GM18508 (cell line): ENCODE results near the gene BCL7C.
"Not testable (repeated sequence)": the region's sequence is repeated elsewhere in the genome, so short reads cannot be mapped to it uniquely, and the experiment has no call there.

Experiments
- ATAC-seq: cut with Tn5 transposase; IDR thresholded peaks from one replicate; pipeline ENCODE4 v1.9.1; 2021; ENCODE audit warnings: moderate number of reproducible peaks; ENCODE audit not compliant: insufficient read depth, unreplicated experiment

Gene BCL7C

GRCh38 chr16:30896261-30896888, 2.5 kb upstream of the BCL7C start, which contains the start of gene CTF1:
CTF1 (plus strand) TSS chr16:30896614; CDS start chr16:30896644, 30 bp downstream.
- ATAC-seq: no peak

GRCh38 chr16:30895627-30896260, 1.9 kb upstream of the BCL7C start:
- ATAC-seq: no peak

GRCh38 chr16:30894540-30895368, 877 bp upstream of the BCL7C start:
- ATAC-seq: no peak

GRCh38 chr16:30893417-30893743, 497 bp downstream of the BCL7C start:
- ATAC-seq: no peak

GRCh38 chr16:30892670-30893416, 1.0 kb downstream of the BCL7C start:
- no peak for ATAC-seq

GRCh38 chr16:30891043-30891823, 2.6 kb downstream of the BCL7C start:
- ATAC-seq: not testable (repeated sequence)

GRCh38 chr16:30889721-30890120, 4.2 kb downstream of the BCL7C start:
- no peak for ATAC-seq

GRCh38 chr16:30888856-30889499, 4.9 kb downstream of the BCL7C start:
- ATAC-seq: no peak

GRCh38 chr16:30887927-30888326, 6.0 kb downstream of the BCL7C start:
- ATAC-seq: no peak

- ATAC-seq: no peak
These were observed 7.7 kb downstream of the BCL7C start for GRCh38 chr16:30886145-30886544.

GRCh38 chr16:30885196-30885595, 8.7 kb downstream of the BCL7C start:
- ATAC-seq: no peak

GRCh38 chr16:30884760-30885159, 9.1 kb downstream of the BCL7C start:
- no peak for ATAC-seq

GRCh38 chr16:30882429-30883310, 11.2 kb downstream of the BCL7C start:
- ATAC-seq: no peak

GRCh38 chr16:30876867-30877266, 17.0 kb downstream of the BCL7C start:
- ATAC-seq: no peak

- ATAC-seq: no peak
These were observed 17.7 kb downstream of the BCL7C start for GRCh38 chr16:30875871-30876801.

GRCh38 chr16:30874821-30875717, 18.8 kb downstream of the BCL7C start:
- ATAC-seq: no peak
